SK-N-SH treated with all-trans-retinoic acid at 6 μM for 48 hours (cell line): ENCODE data around the gene TARS1.

Source experiments
- ATAC-seq: fragments of 200-7000 bp; cut with Tn5 transposase; 3 replicates; pipeline ENCODE4 v1.9.1; 2020; ENCODE audit warnings: mild to moderate bottlenecking, moderate library complexity
- CREB5 ChIP-seq: fragments of 250-450 bp; sonication (Bioruptor Pico); IDR thresholded peaks from 2 replicates; pipeline ENCODE4 v1.5.1; 2020; ENCODE audit warnings: low read depth, mild to moderate bottlenecking, moderate library complexity
- ESRRG ChIP-seq: fragments of 250-450 bp; sonication (Bioruptor Pico); IDR thresholded peaks from 2 replicates; pipeline ENCODE4 v1.6.1; 2021; ENCODE audit warnings: mild to moderate bottlenecking
- GLIS3 ChIP-seq: fragments of 250-450 bp; sonication (Bioruptor Pico); IDR thresholded peaks from 2 replicates; pipeline ENCODE4 v1.5.0; 2020; ENCODE audit warnings: mild to moderate bottlenecking, moderate library complexity
- ISL1 ChIP-seq: fragments of 250-450 bp; sonication (Bioruptor Pico); IDR thresholded peaks from 2 replicates; pipeline ENCODE4 v2.1.2; 2022; ENCODE audit warnings: mild to moderate bottlenecking, moderate library complexity
- PATZ1 ChIP-seq: fragments of 250-450 bp; sonication (Bioruptor Pico); IDR thresholded peaks from 2 replicates; pipeline ENCODE4 v1.8.0; 2020; ENCODE audit warnings: mild to moderate bottlenecking, moderate library complexity, borderline replicate concordance
- POU6F1 ChIP-seq: fragments of 250-450 bp; sonication (Bioruptor Pico); IDR thresholded peaks from 2 replicates; pipeline ENCODE4 v1.8.0; 2021; ENCODE audit warnings: low read depth, mild to moderate bottlenecking, moderate library complexity, borderline replicate concordance
- RARB ChIP-seq: fragments of 250-450 bp; sonication (Bioruptor Pico); IDR thresholded peaks from 2 replicates; pipeline ENCODE4 v1.8.0; 2021; ENCODE audit warnings: mild to moderate bottlenecking, moderate library complexity
- SNAI2 ChIP-seq: fragments of 250-450 bp; sonication (Bioruptor Pico); IDR thresholded peaks from 2 replicates; pipeline ENCODE4 v1.5.0; 2020; ENCODE audit warnings: mild to moderate bottlenecking, moderate library complexity
- TCF4 ChIP-seq: fragments of 250-450 bp; sonication (Bioruptor Pico); IDR thresholded peaks from 2 replicates; pipeline ENCODE4 v1.8.0; 2021; ENCODE audit warnings: mild to moderate bottlenecking, moderate library complexity, borderline replicate concordance
- TOX ChIP-seq: fragments of 250-450 bp; sonication (Bioruptor Pico); IDR thresholded peaks from 2 replicates; pipeline ENCODE4 v1.8.0; 2021; ENCODE audit warnings: mild to moderate bottlenecking, moderate library complexity, borderline replicate concordance
- TSHZ2 ChIP-seq: fragments of 250-450 bp; sonication (Bioruptor Pico); IDR thresholded peaks from 2 replicates; pipeline ENCODE4 v1.5.0; 2020; ENCODE audit warnings: mild to moderate bottlenecking, moderate library complexity
- ZC3H10 ChIP-seq: fragments of 250-450 bp; sonication (Bioruptor Pico); IDR thresholded peaks from 2 replicates; pipeline ENCODE4 v1.5.1; 2021; ENCODE audit warnings: mild to moderate bottlenecking, moderate library complexity
- ZFP3 ChIP-seq: fragments of 250-450 bp; sonication (Bioruptor Pico); IDR thresholded peaks from 2 replicates; pipeline ENCODE4 v1.5.0; 2020; ENCODE audit warnings: mild to moderate bottlenecking, moderate library complexity
- ZFP30 ChIP-seq: fragments of 450-650 bp; formaldehyde crosslinking; IDR thresholded peaks from 2 replicates; pipeline ENCODE4 v1.5.0; 2022; ENCODE audit warnings: mild to moderate bottlenecking, moderate library complexity
- ZNF565 ChIP-seq: fragments of 450-650 bp; formaldehyde crosslinking; conservative IDR thresholded peaks from 2 replicates; pipeline ENCODE4 v1.5.0; 2020; ENCODE audit warnings: low read depth, mild to moderate bottlenecking, moderate library complexity
- ZNF70 ChIP-seq: fragments of 450-650 bp; formaldehyde crosslinking; IDR thresholded peaks from 2 replicates; pipeline ENCODE4 v1.5.0; 2020; ENCODE audit warnings: mild to moderate bottlenecking, moderate library complexity
- ZNF8 ChIP-seq: fragments of 450-650 bp; formaldehyde crosslinking; IDR thresholded peaks from 2 replicates; pipeline ENCODE4 v1.5.0; 2020; ENCODE audit warnings: mild to moderate bottlenecking, moderate library complexity

Gene TARS1

GRCh38 chr5:33401482-33402390 is 39.0 kb upstream of the TARS1 start:
- TF ChIP-seq ISL1 (CRISPR knock-in tag) (0 out of 2 replicates have a peak, but pooled peaks have one; percentile 14), POU6F1 (CRISPR knock-in tag) (no peak)
- peak; percentile 89 for ATAC-seq

GRCh38 chr5:33403187-33403586 is 37.6 kb upstream of the TARS1 start:
- TF ChIP-seq TSHZ2 (CRISPR knock-in tag) (no peak), TCF4 (CRISPR knock-in tag) (no peak), ZNF8 (CRISPR knock-in tag) (no peak), ISL1 (CRISPR knock-in tag) (no peak), ZC3H10 (CRISPR knock-in tag) (no peak), GLIS3 (CRISPR knock-in tag) (no peak), ZFP3 (CRISPR knock-in tag) (no peak), CREB5 (CRISPR knock-in tag) (no peak), POU6F1 (CRISPR knock-in tag) (no peak), ESRRG (no peak), PATZ1 (no peak), ZFP30 (CRISPR knock-in tag) (no peak), ZNF565 (no peak), ZNF70 (CRISPR knock-in tag) (no peak), RARB (CRISPR knock-in tag) (no peak), SNAI2 (CRISPR knock-in tag) (no peak), TOX (CRISPR knock-in tag) (no peak)
- no peak for ATAC-seq

- TF ChIP-seq ZFP3 (CRISPR knock-in tag), result no peak
- TF ChIP-seq TCF4 (CRISPR knock-in tag), result no peak
- ATAC-seq, result peak; percentile 33
Measured at GRCh38 chr5:33408816-33409215, 31.9 kb upstream of the TARS1 start.
